Bronchial epithelial cell (primary cell): ENCODE data around the gene DLG4. TPM values are rescaled to one million over a fixed set of nuclear protein-coding genes. Genes with fewer than 3 reads are reported as not detected.
A peak's percentile ranks its signal among the peaks of the same experiment; 100 is the strongest.

Experiments
- DNase-seq: peaks from one replicate; pipeline ENCODE4 v3.0.0-alpha.2; 2010; ENCODE audit warnings: low read depth
- FAIRE-seq: peaks from 2 replicates; lab custom pipeline; 2011; peaks lifted over from hg19 to GRCh38; lab: Jason Lieb, UNC
- H3K27me3 ChIP-seq: 2 replicates; pipeline ENCODE4 v1.5.1; 2011; ENCODE audit warnings: low read length; ENCODE audit not compliant: control insufficient read depth, insufficient read depth
- H3K36me3 ChIP-seq: 2 replicates; pipeline ENCODE4 v1.5.1; 2011; ENCODE audit warnings: low read length; ENCODE audit not compliant: control insufficient read depth, insufficient read depth
- H3K4me3 ChIP-seq: 2 replicates; pipeline ENCODE4 v1.5.1; 2011; ENCODE audit warnings: mild to moderate bottlenecking, low read depth, low read length, control low read depth
- total RNA-seq: library from RNA; depleted of rRNA; stranded (reverse); fragments of >200 nt; gene quantifications from 2 replicates; pipeline ENCODE4 v1.2.1, GENCODE V29; 2014
- TF ChIP-seq, protein P1 (sequence below): IDR thresholded peaks from 2 replicates; pipeline ENCODE4 v1.5.1; 2011; ENCODE audit warnings: mild to moderate bottlenecking, moderate library complexity, low read length, control low read depth, inconsistent platforms; ENCODE audit not compliant: insufficient read depth, severe bottlenecking

Gene DLG4
- total RNA-seq, 1 donor from 2014 or later = 1.8 TPM

DNA sequence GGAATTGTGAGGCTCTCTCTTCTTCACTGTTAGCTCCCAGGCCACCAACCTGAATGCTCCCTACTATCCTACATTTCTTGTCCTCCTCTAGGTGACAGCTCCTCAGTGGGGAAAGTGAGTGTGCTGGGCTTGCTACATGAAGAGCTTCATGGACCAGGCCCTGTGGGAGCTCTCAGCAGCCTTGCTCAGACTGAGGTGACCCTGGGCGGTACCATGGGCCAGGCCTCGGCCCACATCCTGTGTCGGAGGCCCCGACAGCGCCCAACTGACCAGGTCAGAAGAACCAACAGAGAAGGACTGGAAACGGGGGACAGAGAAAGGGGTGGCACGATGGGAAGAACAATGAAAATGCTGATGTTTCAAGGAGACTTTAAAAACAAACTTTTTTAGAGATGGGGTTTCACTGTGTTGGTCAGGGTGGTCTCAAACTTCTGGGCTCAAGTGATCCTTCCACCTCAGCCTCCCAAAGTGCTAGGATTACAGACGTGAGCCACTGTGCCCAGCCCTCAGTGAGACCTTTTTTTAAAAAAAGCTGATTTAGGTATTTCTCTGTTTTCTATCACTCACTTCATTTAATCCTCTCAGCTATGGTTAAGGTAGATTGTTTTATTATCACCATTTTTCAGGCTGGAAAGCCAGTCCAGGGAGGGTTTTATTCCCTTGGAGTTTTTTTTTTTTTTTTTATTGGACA is 37.3 kb upstream of the DLG4 start:
- no peak for FAIRE-seq
- H3K27me3 ChIP-seq = no peaks in the 10 kb centered on the region
- TF ChIP-seq, protein P1, sequence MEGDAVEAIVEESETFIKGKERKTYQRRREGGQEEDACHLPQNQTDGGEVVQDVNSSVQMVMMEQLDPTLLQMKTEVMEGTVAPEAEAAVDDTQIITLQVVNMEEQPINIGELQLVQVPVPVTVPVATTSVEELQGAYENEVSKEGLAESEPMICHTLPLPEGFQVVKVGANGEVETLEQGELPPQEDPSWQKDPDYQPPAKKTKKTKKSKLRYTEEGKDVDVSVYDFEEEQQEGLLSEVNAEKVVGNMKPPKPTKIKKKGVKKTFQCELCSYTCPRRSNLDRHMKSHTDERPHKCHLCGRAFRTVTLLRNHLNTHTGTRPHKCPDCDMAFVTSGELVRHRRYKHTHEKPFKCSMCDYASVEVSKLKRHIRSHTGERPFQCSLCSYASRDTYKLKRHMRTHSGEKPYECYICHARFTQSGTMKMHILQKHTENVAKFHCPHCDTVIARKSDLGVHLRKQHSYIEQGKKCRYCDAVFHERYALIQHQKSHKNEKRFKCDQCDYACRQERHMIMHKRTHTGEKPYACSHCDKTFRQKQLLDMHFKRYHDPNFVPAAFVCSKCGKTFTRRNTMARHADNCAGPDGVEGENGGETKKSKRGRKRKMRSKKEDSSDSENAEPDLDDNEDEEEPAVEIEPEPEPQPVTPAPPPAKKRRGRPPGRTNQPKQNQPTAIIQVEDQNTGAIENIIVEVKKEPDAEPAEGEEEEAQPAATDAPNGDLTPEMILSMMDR = no peak
- no peak overlapping the region for H3K4me3 ChIP-seq
- H3K36me3 ChIP-seq = peaks cover 14% of the 10 kb centered on the region
- no peak for DNase-seq

DNA sequence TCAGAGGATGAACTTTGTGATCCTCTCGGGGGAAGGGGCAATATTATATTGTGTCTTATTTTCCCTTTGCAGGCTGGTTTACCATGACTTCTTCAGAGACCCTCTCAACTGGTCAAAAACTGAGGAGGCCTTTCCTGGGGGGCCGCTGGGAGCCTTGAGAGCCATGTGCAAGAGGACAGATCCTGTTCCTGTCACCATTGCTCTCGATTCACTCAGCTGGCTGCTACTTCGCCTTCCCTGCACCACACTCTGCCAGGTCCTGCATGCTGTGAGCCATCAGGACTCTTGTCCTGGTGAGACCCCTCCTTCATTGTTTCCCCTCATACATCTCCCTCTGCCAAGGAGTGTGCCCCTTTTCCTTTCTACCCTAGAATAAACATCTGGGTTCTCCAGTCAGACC is 34.9 kb upstream of the DLG4 start:
- TF ChIP-seq, protein P1 = no peak
- no peak overlapping the region for H3K4me3 ChIP-seq
- H3K27me3 ChIP-seq = no peaks in the 10 kb centered on the region
- DNase-seq (no peak), FAIRE-seq (no peak)
- H3K36me3 ChIP-seq = peaks cover 9% of the 10 kb centered on the region

DNA sequence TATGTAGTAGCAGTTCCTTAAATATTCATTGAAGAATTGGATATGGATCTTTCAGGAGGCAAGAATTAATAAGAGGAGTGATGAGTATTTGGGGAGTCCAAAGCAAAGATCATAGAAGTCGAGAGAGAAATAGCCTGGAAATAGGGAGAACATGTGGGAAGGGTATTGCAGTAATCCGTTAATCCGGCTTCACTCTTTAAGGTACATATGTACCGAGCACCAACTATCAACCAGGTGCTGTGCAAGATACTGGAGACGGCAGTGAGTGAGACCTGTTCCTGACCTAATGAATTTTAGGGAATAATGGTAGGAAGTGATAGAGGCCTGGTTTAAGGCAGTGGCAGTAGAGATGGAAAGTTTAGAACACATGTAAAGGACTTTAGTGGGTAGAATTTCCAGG is 33.4 kb upstream of the DLG4 start:
- peaks cover 3% of the 10 kb centered on the region for H3K36me3 ChIP-seq
- H3K27me3 ChIP-seq = no peaks in the 10 kb centered on the region
- DNase-seq (no peak), FAIRE-seq (no peak)
- peak overlapping the region; percentile 54 for H3K4me3 ChIP-seq
- TF ChIP-seq, protein P1 = no peak

DNA sequence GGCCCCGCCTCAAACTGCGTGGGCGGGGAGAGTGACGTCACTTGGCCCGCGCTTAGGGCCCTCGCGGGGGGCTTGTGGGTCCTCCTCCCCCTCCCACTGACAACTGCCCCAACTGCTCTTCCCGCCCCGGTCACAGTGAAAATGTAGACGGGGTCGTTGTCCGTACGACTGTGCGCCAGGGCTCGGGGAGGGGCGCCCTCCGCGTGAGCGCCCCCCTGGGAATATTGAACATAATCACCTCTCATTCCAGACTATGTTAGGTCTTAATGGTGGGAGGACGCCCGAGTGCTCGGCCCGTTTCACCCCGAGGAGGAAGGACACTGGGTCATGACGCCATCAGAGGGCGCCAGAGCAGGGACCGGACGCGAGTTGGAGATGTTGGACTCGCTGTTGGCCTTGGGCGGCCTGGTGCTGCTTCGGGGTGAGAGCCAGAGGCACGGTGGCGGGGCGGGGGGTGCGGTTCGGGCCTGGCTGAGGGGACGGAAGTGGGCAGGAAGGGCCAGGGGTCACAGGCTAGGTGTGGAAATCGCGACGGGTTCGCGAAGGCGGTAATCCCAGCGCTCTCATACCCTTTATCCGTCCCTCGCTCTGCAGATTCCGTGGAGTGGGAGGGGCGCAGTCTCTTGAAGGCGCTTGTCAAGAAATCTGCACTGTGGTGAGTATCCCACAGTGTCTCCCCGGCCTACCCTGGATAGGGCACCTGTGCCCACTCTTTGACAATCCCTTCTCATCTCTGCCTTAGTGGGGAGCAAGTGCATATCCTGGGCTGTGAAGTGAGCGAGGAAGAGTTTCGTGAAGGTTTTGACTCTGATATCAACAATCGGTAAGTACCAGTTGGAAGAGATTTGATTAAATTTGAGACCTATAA is 32.8 kb upstream of the DLG4 start, which contains the start of gene ELP5:
ELP5 (plus strand) TSS at position 40 of the 868 bp plus-strand sequence; CDS start at position 376, 336 bp downstream.
- TF ChIP-seq, protein P1 = peak; percentile 38
- peak within 1 kb of the TSS; percentile 54 for H3K4me3 ChIP-seq
- H3K27me3 ChIP-seq = no peaks in the 10 kb centered on the region
- FAIRE-seq (no peak), DNase-seq (peak; percentile 84)
- peaks cover 3% of the 10 kb centered on the region for H3K36me3 ChIP-seq

DNA sequence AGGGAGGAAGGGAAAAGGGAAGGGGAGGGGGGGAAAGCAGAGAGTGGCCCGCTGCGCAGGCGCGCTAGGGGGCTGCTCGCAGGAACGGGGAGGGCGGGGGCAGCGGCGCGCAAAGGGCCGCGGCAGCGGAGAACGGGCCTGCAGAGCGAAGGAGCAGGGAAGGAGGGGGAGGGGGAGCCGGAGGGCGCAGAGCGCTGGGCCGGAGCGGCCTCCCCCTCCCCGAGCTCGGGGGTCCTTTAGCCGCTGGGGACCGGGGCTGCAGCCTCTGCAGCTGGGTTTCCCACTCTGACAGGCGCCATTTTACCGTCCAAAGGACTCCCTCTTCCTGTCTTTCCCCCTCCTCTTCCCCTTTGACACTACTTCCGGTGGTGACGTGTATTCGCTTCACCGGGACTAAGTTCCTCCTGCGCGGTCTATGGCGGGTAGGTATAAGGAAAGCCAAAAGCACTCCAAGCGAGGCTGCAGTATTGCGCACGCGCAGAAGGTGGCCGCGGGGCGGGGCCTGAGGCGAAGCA is 32.1 kb upstream of the DLG4 start, which contains the start of gene CTDNEP1:
CTDNEP1 (minus strand) TSS at position 74 of the 515 bp plus-strand sequence. CDS start 438 bp downstream, outside the sequence.
- DNase-seq = peak; percentile 98
- Histone ChIP-seq H3K4me3 (peak within 1 kb of the TSS; percentile 54), H3K27me3 (no peaks in the 10 kb centered on the region), H3K36me3 (peaks cover 5% of the 10 kb centered on the region)
- TF ChIP-seq, protein P1 = no peak
- FAIRE-seq = peak; percentile 64
